ENCODE results near the gene RPL10. TPM values are rescaled to one million over a fixed set of nuclear protein-coding genes. Genes with fewer than 3 reads are reported as not detected.

The RPL10 gene
- total and polyA plus RNA-seq, 2 donors (not counting 3 experiments of a cell fraction or from before 2014, with no cell fraction given) = 2,493 to 7,586 TPM

DNA sequence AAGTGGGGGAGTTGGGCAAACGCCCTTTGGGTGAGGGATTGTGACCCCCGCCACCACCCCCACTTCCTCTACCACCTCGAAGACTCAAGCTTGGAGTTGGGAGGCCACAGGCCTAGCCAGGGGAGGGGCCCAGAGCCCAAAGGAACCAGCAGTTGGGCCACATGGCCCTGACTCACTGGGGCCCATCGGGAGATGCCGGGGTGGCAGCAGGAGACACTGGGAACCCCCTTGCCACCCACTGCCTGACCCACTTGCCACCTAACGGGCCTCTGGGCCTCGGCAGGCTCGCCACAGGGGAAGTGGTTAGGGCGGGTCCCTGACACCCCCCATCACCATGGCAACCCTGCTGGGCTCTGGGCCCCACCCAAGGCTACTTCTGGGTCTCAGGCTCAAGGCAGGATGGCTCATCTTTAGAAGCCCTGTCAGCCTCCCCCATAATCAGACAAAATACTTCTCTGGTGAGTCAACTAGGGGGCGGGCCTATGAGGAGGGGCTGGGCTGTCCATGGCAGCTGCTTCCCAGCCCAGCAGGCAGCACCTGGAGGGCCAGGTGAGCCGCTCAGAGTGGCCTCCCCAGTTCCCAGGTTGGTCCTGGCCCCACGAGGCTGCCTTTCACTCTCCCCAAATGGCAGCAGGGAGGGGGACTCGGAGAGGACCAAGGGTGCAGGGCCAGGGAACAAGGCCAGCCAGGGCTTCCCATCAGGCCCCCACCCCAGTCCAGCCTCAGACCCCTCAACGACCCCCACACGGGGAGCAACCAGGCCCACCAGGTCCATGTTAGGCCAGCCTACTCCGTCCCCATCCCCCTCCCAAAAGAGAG, 29.3 kb upstream of the RPL10 start:
- peak overlapping the region; percentile 2 to 99 (median 31) for H3K4me3 ChIP-seq (replicated peaks in 1 of 3; ENCODE audit: insufficient read depth in 1 of 3, low read depth in 1 of 3, low read length in 3 of 3)
- peak; percentile 61 for FAIRE-seq

More for the DNA sequence above, 29.3 kb upstream of the RPL10 start:
- Histone ChIP-seq H3K36me3 (ENCODE audit: control insufficient read depth in 2 of 2, extremely low read depth in 1 of 2, insufficient read depth in 2 of 2, low read length in 2 of 2) (peaks cover 14 to 33% of the 10 kb centered on the region in 2 experiments), H4K20me1 (replicated peaks; ENCODE audit: control insufficient read depth, extremely low read depth, insufficient read depth, low read length) (no peaks in the 10 kb centered on the region), H3K4me2 (ENCODE audit: insufficient read depth, low read length) (peak overlapping the region; percentile 64), H3K9me1 (replicated peaks; ENCODE audit: control insufficient read depth, extremely low read depth, insufficient read depth, low read length) (no peaks in the 10 kb centered on the region), H3K79me2 (ENCODE audit: control insufficient read depth, insufficient read depth, low read length) (peaks cover 73% of the 10 kb centered on the region), H2AFZ (ENCODE audit: low read depth, low read length) (no peak overlapping the region), H3K27ac (ENCODE audit: insufficient read depth, low read depth, low read length) (peak overlapping the region; percentile 79), H3K27me3 (ENCODE audit: control insufficient read depth in 2 of 2, insufficient read depth in 2 of 2, low read length in 2 of 2) (no peaks in the 10 kb centered on the region), H3K9me3 (replicated peaks; ENCODE audit: control insufficient read depth, insufficient read depth, low read length) (no peaks in the 10 kb centered on the region), H3K4me1 (ENCODE audit: control insufficient read depth, extremely low read depth, insufficient read depth, low read length) (peaks cover 25% of the 10 kb centered on the region), H3K9ac (replicated peaks; ENCODE audit: extremely low read depth, insufficient read depth, low read length) (peak overlapping the region; percentile 83)
- POLR2A ChIA-PET = interaction anchor here (0.9 to 1.4 kb wide), 2 partner anchors 10 to 29 kb away, joined by 4 read pairs; partner anchors contain the start of genes EMD and RPL10
- CTCF ChIA-PET = no interaction called here
- TF ChIP-seq MAX (IDR thresholded peaks at IDR 0.05; ENCODE audit: insufficient read depth, insufficient read length) = no peak
- TF ChIP-seq POLR2AphosphoS5 (IDR thresholded peaks at IDR 0.05; ENCODE audit: insufficient read depth, low read depth, low read length) = peak; percentile 57
- TF ChIP-seq, protein P1, sequence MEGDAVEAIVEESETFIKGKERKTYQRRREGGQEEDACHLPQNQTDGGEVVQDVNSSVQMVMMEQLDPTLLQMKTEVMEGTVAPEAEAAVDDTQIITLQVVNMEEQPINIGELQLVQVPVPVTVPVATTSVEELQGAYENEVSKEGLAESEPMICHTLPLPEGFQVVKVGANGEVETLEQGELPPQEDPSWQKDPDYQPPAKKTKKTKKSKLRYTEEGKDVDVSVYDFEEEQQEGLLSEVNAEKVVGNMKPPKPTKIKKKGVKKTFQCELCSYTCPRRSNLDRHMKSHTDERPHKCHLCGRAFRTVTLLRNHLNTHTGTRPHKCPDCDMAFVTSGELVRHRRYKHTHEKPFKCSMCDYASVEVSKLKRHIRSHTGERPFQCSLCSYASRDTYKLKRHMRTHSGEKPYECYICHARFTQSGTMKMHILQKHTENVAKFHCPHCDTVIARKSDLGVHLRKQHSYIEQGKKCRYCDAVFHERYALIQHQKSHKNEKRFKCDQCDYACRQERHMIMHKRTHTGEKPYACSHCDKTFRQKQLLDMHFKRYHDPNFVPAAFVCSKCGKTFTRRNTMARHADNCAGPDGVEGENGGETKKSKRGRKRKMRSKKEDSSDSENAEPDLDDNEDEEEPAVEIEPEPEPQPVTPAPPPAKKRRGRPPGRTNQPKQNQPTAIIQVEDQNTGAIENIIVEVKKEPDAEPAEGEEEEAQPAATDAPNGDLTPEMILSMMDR (IDR thresholded peaks at IDR 0.05; ENCODE audit: extremely low read depth in 1 of 2, insufficient read depth in 1 of 2, low read depth in 1 of 2, low read length in 2 of 2) = no peak
- TF ChIP-seq POLR2A (IDR thresholded peaks at IDR 0.05; ENCODE audit: low read depth, low read length) = peak; percentile 59
- TF ChIP-seq EZH2 (IDR thresholded peaks at IDR 0.05; ENCODE audit: borderline replicate concordance, low read depth, low read length, severe bottlenecking) = no peak
- peak; percentile 34 for TF ChIP-seq FOS (IDR thresholded peaks at IDR 0.05; ENCODE audit: borderline replicate concordance, insufficient read depth, low read length)
- intact Hi-C loops (cut with micrococcal nuclease) (loop anchor here (1.0 kb wide), 1 partner anchor 9 kb away; no protein-coding TSS in a partner anchor), dilution Hi-C loops (cut with MboI; ENCODE audit: extremely low pct_ligation_motif_present, low sequenced_read_pairs) (no loop called here)
- DNase-seq (ENCODE audit: low read depth, low spot score) = peak; percentile 74
- BruUV-seq (replicated peaks) = no TSS peak

Measured in endothelial cell of umbilical vein (primary cell).